Tibial nerve (tissue), 3 donors: ENCODE results near the gene COX19.

Experiments used
- CTCF ChIP-seq, 5 experiments: fragments of 200-600 bp in 3 of 5; fragments of 450-650 bp in 2 of 5; sonication (generic) in 3 of 5; IDR thresholded peaks; one replicate each; pipeline ENCODE4 v1.5.1; 2016 to 2019; ENCODE audit warnings: antibody characterized with exemption in 5 of 5, mild to moderate bottlenecking in 3 of 5, moderate library complexity in 2 of 5
- POLR2A ChIP-seq, 2 donors: fragments of 450-650 bp; IDR thresholded peaks; one replicate each; pipeline ENCODE4 v1.6.1; 2017; ENCODE audit warnings: antibody characterized with exemption in 2 of 2, mild to moderate bottlenecking in 2 of 2, moderate library complexity in 2 of 2

- TF ChIP-seq CTCF (IDR thresholded peaks at IDR 0.05) = no peak
- no peak for TF ChIP-seq POLR2A (IDR thresholded peaks at IDR 0.05)
These were observed 46.0 kb downstream of the COX19 start for GRCh38 chr7:929311-929711.
